ENCODE data around the gene ZNF740. TPM values are rescaled to one million over a fixed set of nuclear protein-coding genes. Genes with fewer than 3 reads are reported as not detected.

The ZNF740 gene
- total and polyA plus RNA-seq, 8 donors = 4.0 to 37.5 (median 4.5) TPM

DNA sequence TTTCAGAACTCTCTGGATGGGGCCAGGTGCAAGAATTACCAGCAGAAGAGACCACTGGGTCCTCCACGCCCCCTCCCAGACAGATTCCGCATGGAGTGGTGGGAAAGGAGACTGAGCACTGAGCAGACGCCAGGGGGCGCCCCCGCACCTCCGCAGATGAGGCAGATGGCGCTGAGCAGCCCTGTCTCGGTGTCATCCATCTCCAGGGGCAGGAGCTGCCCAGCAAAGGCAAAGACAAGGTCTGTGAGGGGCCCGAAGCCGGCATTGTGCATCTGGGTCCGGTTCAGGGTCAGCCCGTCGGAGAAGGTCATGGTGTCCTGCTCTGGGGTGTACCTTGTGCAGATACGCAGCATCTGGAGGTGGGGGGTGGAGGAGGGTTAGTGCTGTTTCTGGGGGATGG lies 32.8 kb downstream of the ZNF740 start:
- WGBS, 5 donors = 12 to 17% (median 13%) methylated on average over 11 to 14 of the region's 14 CpGs
- intact Hi-C loops (cut with DNase I; ENCODE audit: low total_unique reads) = loop anchor here (10.0 kb wide), 1 partner anchor 71 kb away; no protein-coding TSS in a partner anchor
- H3K4me1 ChIP-seq = peaks cover 28 to 68% (median 55%) of the 10 kb centered on the region in 4 donors
- H3K36me3 ChIP-seq = peaks cover 41 to 59% (median 57%) of the 10 kb centered on the region in 4 donors
- DNase-seq = peak; percentile 84 to 93
- TF ChIP-seq EP300 (IDR thresholded peaks at IDR 0.05) (no peak), CTCF (IDR thresholded peaks at IDR 0.05) (peak in 6 of 7 experiments; percentile 39 to 96 (median 88)), POLR2AphosphoS5 (IDR thresholded peaks at IDR 0.05) (peak in 2 of 3 donors; percentile 24 to 58)
- no peak overlapping the region for H3K27ac ChIP-seq
- H3K9me3 ChIP-seq = no peaks in the 10 kb centered on the region
- H3K27me3 ChIP-seq = no peaks in the 10 kb centered on the region
- H3K4me3 ChIP-seq = no peak overlapping the region

DNA sequence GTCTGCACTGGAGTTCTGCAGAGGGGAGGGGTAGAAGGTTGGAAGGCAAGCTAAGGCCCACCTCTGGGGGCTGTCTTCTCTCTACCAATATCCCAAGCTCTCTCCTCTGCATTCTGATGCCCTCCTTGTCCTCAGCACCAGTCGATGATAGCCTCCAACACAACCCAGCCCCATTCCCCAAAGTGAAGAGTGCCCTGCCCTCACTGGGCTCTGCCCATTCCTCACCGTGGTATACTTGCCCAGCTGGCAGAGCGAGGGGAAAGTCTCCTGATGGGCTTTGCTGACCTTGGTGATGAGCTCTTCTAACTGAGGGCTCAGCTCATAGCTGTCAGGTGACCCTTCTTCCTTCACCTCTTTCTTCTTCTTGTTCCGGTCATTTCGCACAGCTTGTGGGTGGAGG lies 33.7 kb downstream of the ZNF740 start:
- Histone ChIP-seq H3K4me3 (no peak overlapping the region), H3K36me3 (peaks cover 41 to 59% (median 57%) of the 10 kb centered on the region in 4 donors), H3K4me1 (peaks cover 37 to 68% (median 55%) of the 10 kb centered on the region in 4 donors), H3K27ac (peak overlapping the region in 3 of 5 donors; percentile 25 to 99 (median 99)), H3K27me3 (no peaks in the 10 kb centered on the region), H3K9me3 (no peaks in the 10 kb centered on the region)
- no peak for TF ChIP-seq CTCF (IDR thresholded peaks at IDR 0.05)
- intact Hi-C loops (cut with DNase I; ENCODE audit: low total_unique reads) = loop anchor here (10.0 kb wide), 1 partner anchor 71 kb away; no protein-coding TSS in a partner anchor
- WGBS, 5 donors = 76 to 87% (median 84%) methylated on average over 5 of the region's 5 CpGs
- DNase-seq = no peak

DNA sequence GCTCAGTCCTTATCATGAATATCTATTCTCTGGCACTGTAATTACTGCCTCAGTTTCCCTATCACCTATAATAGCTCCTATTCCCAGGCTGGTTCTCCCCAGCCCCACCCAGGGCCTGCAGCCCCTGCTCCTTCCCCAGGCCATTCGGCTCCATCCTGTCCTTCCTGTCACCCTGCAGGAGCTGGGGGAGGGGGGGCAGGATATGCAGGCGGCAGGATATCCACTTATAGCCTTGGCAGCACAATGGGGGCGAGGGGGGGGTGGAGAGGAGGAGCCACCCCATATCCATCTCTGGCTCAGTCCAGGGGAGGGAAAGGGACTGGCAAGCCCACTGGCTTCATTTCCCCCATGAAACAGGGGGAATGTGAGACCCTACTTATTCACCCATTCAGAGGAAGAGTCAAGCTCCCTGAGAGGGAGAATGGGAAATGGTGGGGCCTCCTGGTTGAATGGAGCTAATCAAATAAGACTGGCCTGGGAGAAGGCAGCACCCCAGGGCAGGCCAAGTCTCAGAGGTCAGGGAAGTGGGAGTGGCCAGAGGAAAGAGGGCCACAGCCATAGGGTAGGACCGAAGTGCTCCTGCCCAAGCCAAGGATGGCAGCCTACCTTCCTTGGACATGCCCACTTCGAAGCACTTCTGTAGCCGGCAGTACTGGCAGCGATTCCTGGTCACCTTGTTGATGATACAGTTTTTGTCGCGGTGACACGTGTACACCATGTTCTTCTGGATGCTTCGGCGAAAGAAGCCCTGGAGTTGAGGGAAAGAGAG lies 34.3 kb downstream of the ZNF740 start:
- Histone ChIP-seq H3K27ac (peak overlapping the region in 3 of 5 donors; percentile 35 to 99 (median 99)), H3K4me1 (peaks cover 40 to 70% (median 59%) of the 10 kb centered on the region in 4 donors), H3K27me3 (no peaks in the 10 kb centered on the region), H3K4me3 (no peak overlapping the region), H3K36me3 (peaks cover 41 to 58% (median 56%) of the 10 kb centered on the region in 4 donors), H3K9me3 (no peaks in the 10 kb centered on the region)
- DNase-seq = peak in 1 of 2 donors; percentile 57
- intact Hi-C loops (cut with DNase I; ENCODE audit: low total_unique reads) = loop anchor here (10.0 kb wide), 1 partner anchor 70 kb away; no protein-coding TSS in a partner anchor
- no peak for TF ChIP-seq EP300 (IDR thresholded peaks at IDR 0.05)
- TF ChIP-seq CTCF (IDR thresholded peaks at IDR 0.05) = no peak
- TF ChIP-seq POLR2AphosphoS5 (IDR thresholded peaks at IDR 0.05) = no peak
- WGBS, 5 donors = 60 to 79% (median 77%) methylated on average over 11 to 12 of the region's 12 CpGs

DNA sequence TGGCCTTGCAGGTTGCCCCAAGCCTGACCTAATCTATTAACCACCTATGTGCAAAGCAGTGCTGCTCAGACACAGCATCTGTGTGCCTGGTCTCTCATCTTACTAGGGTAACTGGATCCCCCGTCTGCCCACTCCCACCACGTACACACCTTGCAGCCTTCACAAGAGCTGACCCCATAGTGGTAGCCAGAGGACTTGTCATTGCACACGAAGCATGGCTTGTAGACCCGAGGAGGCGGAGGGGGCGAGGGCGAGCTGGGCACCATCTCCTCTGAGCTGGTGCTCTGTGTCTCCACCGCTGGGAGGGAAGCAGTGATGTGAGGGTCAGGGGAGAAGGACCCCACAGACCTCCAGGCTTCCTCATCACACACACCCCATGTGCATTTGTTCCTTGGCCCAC lies 35.0 kb downstream of the ZNF740 start:
- H3K9me3 ChIP-seq = no peaks in the 10 kb centered on the region
- H3K27ac ChIP-seq = peak overlapping the region in 4 of 5 donors; percentile 35 to 99 (median 98)
- H3K4me1 ChIP-seq = peaks cover 40 to 76% (median 65%) of the 10 kb centered on the region in 4 donors
- intact Hi-C loops (cut with DNase I; ENCODE audit: low total_unique reads) = loop anchor here (10.0 kb wide), 1 partner anchor 69 kb away; no protein-coding TSS in a partner anchor
- no peak overlapping the region for H3K4me3 ChIP-seq
- no peak for DNase-seq
- no peak for TF ChIP-seq POLR2A (IDR thresholded peaks at IDR 0.05)
- no peak for TF ChIP-seq EP300 (IDR thresholded peaks at IDR 0.05)
- no peak for TF ChIP-seq CTCF (IDR thresholded peaks at IDR 0.05)
- TF ChIP-seq POLR2AphosphoS5 (IDR thresholded peaks at IDR 0.05) = no peak
- no peaks in the 10 kb centered on the region for H3K27me3 ChIP-seq
- 81 to 89% (median 87%) methylated on average over 5 to 8 of the region's 8 CpGs for WGBS, 5 donors
- peaks cover 40 to 52% (median 49%) of the 10 kb centered on the region in 4 donors for H3K36me3 ChIP-seq
